ENCODE measurements around the gene PIK3CD.

The PIK3CD gene

GRCh38 chr1:9663257-9663656 lies 11.7 kb downstream of the PIK3CD start:
- Histone ChIP-seq H3K36me3 (ENCODE audit: control insufficient read depth in 4 of 4, insufficient read depth in 4 of 4, low read length in 3 of 4) (peaks cover 3 to 30% (median 14%) of the 10 kb centered on the region in 4 experiments), H3K27ac (ENCODE audit: insufficient read depth in 1 of 2, low read depth in 1 of 2, low read length in 2 of 2, poor library complexity in 1 of 2, severe bottlenecking in 2 of 2) (peak overlapping the region in 1 of 2 experiments; percentile 10), H3K9me3 (ENCODE audit: control extremely low read depth in 1 of 5, control insufficient read depth in 4 of 5, insufficient read depth in 2 of 5, low read depth in 1 of 5, low read length in 4 of 5) (no peaks in the 10 kb centered on the region), H3K27me3 (replicated peaks in 2 of 5; ENCODE audit: control insufficient read depth in 4 of 5, insufficient read depth in 5 of 5, low read length in 4 of 5) (no peaks in the 10 kb centered on the region), H3K4me1 (ENCODE audit: control extremely low read depth in 1 of 4, control insufficient read depth in 4 of 4, insufficient read depth in 4 of 4, low read length in 3 of 4) (peaks cover 0 to 13% (median 2%) of the 10 kb centered on the region in 4 experiments), H3K4me3 (ENCODE audit: control insufficient read depth in 1 of 7, extremely low read depth in 1 of 7, insufficient read depth in 4 of 7, low read depth in 2 of 7, low read length in 6 of 7) (no peak overlapping the region)
- DNase-seq = no peak
- CTCF ChIA-PET = no interaction called here
- 92% methylated on average over 5 of the region's 6 CpGs for WGBS (ENCODE audit: insufficient coverage)
- POLR2A ChIA-PET = no interaction called here

- Histone ChIP-seq H3K4me1 (ENCODE audit: control extremely low read depth in 1 of 4, control insufficient read depth in 4 of 4, insufficient read depth in 4 of 4, low read length in 3 of 4) (peaks cover 0 to 12% (median 11%) of the 10 kb centered on the region in 4 experiments), H3K36me3 (ENCODE audit: control insufficient read depth in 4 of 4, insufficient read depth in 4 of 4, low read length in 3 of 4) (peaks cover 3 to 32% (median 17%) of the 10 kb centered on the region in 4 experiments), H3K27me3 (replicated peaks in 2 of 5; ENCODE audit: control insufficient read depth in 4 of 5, insufficient read depth in 5 of 5, low read length in 4 of 5) (no peaks in the 10 kb centered on the region), H3K9me3 (ENCODE audit: control extremely low read depth in 1 of 5, control insufficient read depth in 4 of 5, insufficient read depth in 2 of 5, low read depth in 1 of 5, low read length in 4 of 5) (no peaks in the 10 kb centered on the region), H3K4me3 (ENCODE audit: control insufficient read depth in 1 of 7, extremely low read depth in 1 of 7, insufficient read depth in 4 of 7, low read depth in 2 of 7, low read length in 6 of 7) (no peak overlapping the region), H3K27ac (ENCODE audit: insufficient read depth in 1 of 2, low read depth in 1 of 2, low read length in 2 of 2, poor library complexity in 1 of 2, severe bottlenecking in 2 of 2) (no peak overlapping the region)
- ChIA-PET CTCF (interaction anchor here (1.2 to 1.9 kb wide), 3 partner anchors 9 to 39 kb away, joined by 4 read pairs; no protein-coding TSS in a partner anchor), POLR2A (interaction anchor here (0.6 to 1.1 kb wide), 2 partner anchors 10 to 19 kb away, joined by 3 to 6 read pairs; no protein-coding TSS in a partner anchor)
- 98% methylated on average over 5 of the region's 9 CpGs for WGBS (ENCODE audit: insufficient coverage)
- no peak for DNase-seq
These were observed 13.7 kb downstream of the PIK3CD start for GRCh38 chr1:9665193-9665592.

DNA sequence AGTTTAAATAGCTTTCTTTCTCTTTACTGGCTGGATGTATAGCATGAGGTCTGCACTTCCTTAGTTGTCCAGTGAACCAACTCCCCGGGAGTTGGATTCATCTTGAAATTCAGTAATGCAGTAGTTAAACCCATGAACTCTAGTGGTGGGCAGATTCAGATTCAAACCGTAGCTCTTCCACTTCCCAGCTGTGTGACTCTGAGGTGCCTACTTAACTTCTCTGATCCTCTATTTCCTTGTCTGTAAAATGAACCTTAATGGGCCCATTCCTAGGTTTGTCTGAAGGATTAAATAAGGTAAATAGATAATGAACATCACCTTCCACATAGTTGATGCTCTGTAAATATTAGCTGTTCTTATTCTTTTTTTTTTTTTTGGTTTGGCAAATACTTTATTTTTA lies 16.5 kb downstream of the PIK3CD start:
- 100% methylated on average over 2 of the region's 2 CpGs for WGBS (ENCODE audit: insufficient coverage)
- no peaks in the 10 kb centered on the region for H3K27me3 ChIP-seq (replicated peaks in 2 of 5; ENCODE audit: control insufficient read depth in 4 of 5, insufficient read depth in 5 of 5, low read length in 4 of 5)
- H3K9me3 ChIP-seq (ENCODE audit: control extremely low read depth in 1 of 5, control insufficient read depth in 4 of 5, insufficient read depth in 2 of 5, low read depth in 1 of 5, low read length in 4 of 5) = no peaks in the 10 kb centered on the region
- peaks cover 0 to 12% (median 11%) of the 10 kb centered on the region in 4 experiments for H3K4me1 ChIP-seq (ENCODE audit: control extremely low read depth in 1 of 4, control insufficient read depth in 4 of 4, insufficient read depth in 4 of 4, low read length in 3 of 4)
- DNase-seq = no peak
- ChIA-PET POLR2A (interaction anchor here (0.6 to 1.0 kb wide), 2 partner anchors 18 to 306 kb away, joined by 3 to 5 read pairs; no protein-coding TSS in a partner anchor), CTCF (interaction anchor here (0.7 to 1.9 kb wide), 4 partner anchors 14 to 1238 kb away, joined by 4 to 8 read pairs (median 6); no protein-coding TSS in a partner anchor)
- peaks cover 7 to 33% (median 22%) of the 10 kb centered on the region in 4 experiments for H3K36me3 ChIP-seq (ENCODE audit: control insufficient read depth in 4 of 4, insufficient read depth in 4 of 4, low read length in 3 of 4)
- no peak overlapping the region for H3K27ac ChIP-seq (ENCODE audit: insufficient read depth in 1 of 2, low read depth in 1 of 2, low read length in 2 of 2, poor library complexity in 1 of 2, severe bottlenecking in 2 of 2)
- H3K4me3 ChIP-seq (ENCODE audit: control insufficient read depth in 1 of 7, extremely low read depth in 1 of 7, insufficient read depth in 4 of 7, low read depth in 2 of 7, low read length in 6 of 7) = no peak overlapping the region

DNA sequence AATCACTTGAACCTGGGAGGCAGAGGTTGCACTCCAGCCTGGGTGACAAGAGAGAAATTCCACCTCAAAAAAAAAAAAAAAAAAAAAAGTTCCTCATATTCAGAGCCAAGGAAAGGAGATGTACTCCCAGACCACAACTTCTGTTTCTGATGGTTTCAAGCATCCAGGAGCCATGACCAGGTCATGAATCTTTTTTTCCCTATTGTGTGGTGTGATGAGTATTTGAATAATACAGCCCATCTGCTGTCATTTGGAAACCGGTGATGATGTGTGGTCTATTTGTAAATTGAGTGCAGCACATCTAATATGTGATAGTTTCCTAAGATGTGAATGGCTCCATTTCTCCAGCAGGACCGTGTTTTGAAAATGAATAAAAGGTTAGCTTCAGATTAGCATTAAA lies 18.6 kb downstream of the PIK3CD start:
- H3K27me3 ChIP-seq (replicated peaks in 2 of 5; ENCODE audit: control insufficient read depth in 4 of 5, insufficient read depth in 5 of 5, low read length in 4 of 5) = no peaks in the 10 kb centered on the region
- no peaks in the 10 kb centered on the region for H3K9me3 ChIP-seq (ENCODE audit: control extremely low read depth in 1 of 5, control insufficient read depth in 4 of 5, insufficient read depth in 2 of 5, low read depth in 1 of 5, low read length in 4 of 5)
- peaks cover 0 to 12% (median 11%) of the 10 kb centered on the region in 4 experiments for H3K4me1 ChIP-seq (ENCODE audit: control extremely low read depth in 1 of 4, control insufficient read depth in 4 of 4, insufficient read depth in 4 of 4, low read length in 3 of 4)
- H3K4me3 ChIP-seq (ENCODE audit: control insufficient read depth in 1 of 7, extremely low read depth in 1 of 7, insufficient read depth in 4 of 7, low read depth in 2 of 7, low read length in 6 of 7) = no peak overlapping the region
- POLR2A ChIA-PET = no interaction called here
- CTCF ChIA-PET = interaction anchor here (0.9 kb wide), 1 partner anchor 10 kb away, joined by 3 read pairs; no protein-coding TSS in a partner anchor
- peaks cover 4 to 41% (median 24%) of the 10 kb centered on the region in 4 experiments for H3K36me3 ChIP-seq (ENCODE audit: control insufficient read depth in 4 of 4, insufficient read depth in 4 of 4, low read length in 3 of 4)
- DNase-seq = peak in 1 of 3 donors; percentile 25
- H3K27ac ChIP-seq (ENCODE audit: insufficient read depth in 1 of 2, low read depth in 1 of 2, low read length in 2 of 2, poor library complexity in 1 of 2, severe bottlenecking in 2 of 2) = no peak overlapping the region
- 100% methylated on average over 2 of the region's 2 CpGs for WGBS (ENCODE audit: insufficient coverage)

DNA sequence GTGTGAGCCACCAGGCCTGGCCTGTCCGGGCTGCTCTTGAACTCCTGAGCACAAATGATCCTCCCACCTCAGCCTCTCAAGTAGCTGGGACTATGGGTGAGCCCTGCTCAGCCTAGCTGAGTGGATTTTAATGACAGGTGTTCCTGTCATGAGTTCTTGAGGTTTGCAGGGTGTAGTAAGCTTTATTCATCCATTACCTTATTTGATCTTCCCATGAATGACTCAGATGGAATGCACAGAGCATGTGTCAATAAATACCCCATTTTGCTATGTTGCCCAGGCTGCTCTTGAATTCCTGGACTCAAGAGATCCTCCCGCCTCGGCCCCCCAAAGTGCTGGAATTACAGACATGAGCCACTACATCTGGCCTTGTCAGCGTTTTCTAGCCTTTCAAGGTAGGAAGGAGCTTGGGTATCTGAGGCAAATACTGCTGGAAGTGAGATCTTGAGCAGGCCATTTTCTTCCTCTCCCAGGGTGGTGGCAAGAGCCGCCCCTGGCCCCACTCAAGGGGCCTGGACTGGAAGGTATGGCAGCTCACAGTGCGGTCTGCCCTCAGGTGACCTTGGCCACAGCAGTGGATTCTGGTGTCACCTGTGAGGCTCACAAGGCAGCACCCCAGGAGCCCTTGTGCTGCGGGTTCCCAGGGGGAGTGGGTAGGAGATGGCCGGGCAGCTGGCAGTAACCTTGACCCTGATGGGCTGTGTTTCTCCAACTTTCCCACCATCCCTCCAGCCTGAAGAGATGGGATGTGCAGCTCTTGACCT lies 20.0 kb downstream of the PIK3CD start:
- no peak overlapping the region for H3K4me3 ChIP-seq (ENCODE audit: control insufficient read depth in 1 of 7, extremely low read depth in 1 of 7, insufficient read depth in 4 of 7, low read depth in 2 of 7, low read length in 6 of 7)
- peaks cover 4 to 40% (median 29%) of the 10 kb centered on the region in 4 experiments for H3K36me3 ChIP-seq (ENCODE audit: control insufficient read depth in 4 of 4, insufficient read depth in 4 of 4, low read length in 3 of 4)
- H3K27ac ChIP-seq (ENCODE audit: insufficient read depth in 1 of 2, low read depth in 1 of 2, low read length in 2 of 2, poor library complexity in 1 of 2, severe bottlenecking in 2 of 2) = no peak overlapping the region
- no peaks in the 10 kb centered on the region for H3K9me3 ChIP-seq (ENCODE audit: control extremely low read depth in 1 of 5, control insufficient read depth in 4 of 5, insufficient read depth in 2 of 5, low read depth in 1 of 5, low read length in 4 of 5)
- peaks cover 0 to 18% (median 16%) of the 10 kb centered on the region in 4 experiments for H3K4me1 ChIP-seq (ENCODE audit: control extremely low read depth in 1 of 4, control insufficient read depth in 4 of 4, insufficient read depth in 4 of 4, low read length in 3 of 4)
- no peaks in the 10 kb centered on the region for H3K27me3 ChIP-seq (replicated peaks in 2 of 5; ENCODE audit: control insufficient read depth in 4 of 5, insufficient read depth in 5 of 5, low read length in 4 of 5)
- ChIA-PET POLR2A (interaction anchor here (1.3 kb wide), 1 partner anchor 42 kb away, joined by 3 read pairs; no protein-coding TSS in a partner anchor), CTCF (interaction anchor here (0.6 to 1.8 kb wide), 5 partner anchors 11 to 56 kb away, joined by 3 to 6 read pairs (median 3); no protein-coding TSS in a partner anchor)
- 94% methylated on average over 7 of the region's 8 CpGs for WGBS (ENCODE audit: insufficient coverage)
- no peak for DNase-seq

- Histone ChIP-seq H3K4me1 (ENCODE audit: control extremely low read depth in 1 of 4, control insufficient read depth in 4 of 4, insufficient read depth in 4 of 4, low read length in 3 of 4) (peaks cover 0 to 22% (median 19%) of the 10 kb centered on the region in 4 experiments), H3K9me3 (ENCODE audit: control extremely low read depth in 1 of 5, control insufficient read depth in 4 of 5, insufficient read depth in 2 of 5, low read depth in 1 of 5, low read length in 4 of 5) (no peaks in the 10 kb centered on the region), H3K27me3 (replicated peaks in 2 of 5; ENCODE audit: control insufficient read depth in 4 of 5, insufficient read depth in 5 of 5, low read length in 4 of 5) (no peaks in the 10 kb centered on the region), H3K36me3 (ENCODE audit: control insufficient read depth in 4 of 4, insufficient read depth in 4 of 4, low read length in 3 of 4) (peaks cover 4 to 43% (median 29%) of the 10 kb centered on the region in 4 experiments), H3K4me3 (ENCODE audit: control insufficient read depth in 1 of 7, extremely low read depth in 1 of 7, insufficient read depth in 4 of 7, low read depth in 2 of 7, low read length in 6 of 7) (no peak overlapping the region), H3K27ac (ENCODE audit: insufficient read depth in 1 of 2, low read depth in 1 of 2, low read length in 2 of 2, poor library complexity in 1 of 2, severe bottlenecking in 2 of 2) (no peak overlapping the region)
- WGBS (ENCODE audit: insufficient coverage) = 100% methylated on average over 2 of the region's 5 CpGs
- no peak for DNase-seq
- POLR2A ChIA-PET = interaction anchor here (1.3 kb wide), 1 partner anchor 43 kb away, joined by 3 read pairs; no protein-coding TSS in a partner anchor
- CTCF ChIA-PET = interaction anchor here (0.6 to 1.8 kb wide), 4 partner anchors 10 to 57 kb away, joined by 3 to 6 read pairs (median 3); no protein-coding TSS in a partner anchor
These were observed 20.9 kb downstream of the PIK3CD start for GRCh38 chr1:9672444-9672843.

Data from common myeloid progenitor, CD34-positive (primary cell).